22Rv1 (cell line): ENCODE results near the gene GNPDA1.

Experiments used
- H3K27ac ChIP-seq: fragments of 450-650 bp; 2 replicates; pipeline ENCODE4 v1.5.1; 2017
- ZFX ChIP-seq: fragments of 450-650 bp; IDR thresholded peaks from 2 replicates; pipeline ENCODE4 v1.6.1; 2017; ENCODE audit warnings: antibody characterized with exemption, borderline replicate concordance
- TF ChIP-seq, protein P1 (sequence below): fragments of 450-650 bp; IDR thresholded peaks from 2 replicates; pipeline ENCODE4 v1.5.1; 2017; ENCODE audit warnings: mild to moderate bottlenecking

The GNPDA1 gene

DNA sequence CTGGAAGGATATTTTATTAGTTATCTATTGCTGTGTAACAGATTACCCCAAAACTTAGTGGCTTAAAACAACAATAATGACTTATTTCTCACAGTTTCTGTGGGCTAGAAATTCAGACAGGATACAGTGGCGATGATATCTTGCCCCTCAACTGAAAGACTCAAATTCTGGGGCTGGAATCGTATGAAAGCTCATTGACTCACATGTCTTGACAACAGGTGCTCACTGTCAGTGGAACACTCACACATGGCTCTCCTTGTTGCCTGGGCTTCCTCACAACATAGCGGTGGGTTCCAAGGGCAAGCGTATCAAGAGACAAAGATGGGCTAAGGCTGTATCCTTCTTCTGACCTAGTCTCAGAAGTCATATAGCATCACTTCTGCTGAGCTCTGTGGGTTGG lies 3.7 kb upstream of the GNPDA1 start:
- TF ChIP-seq, protein P1, sequence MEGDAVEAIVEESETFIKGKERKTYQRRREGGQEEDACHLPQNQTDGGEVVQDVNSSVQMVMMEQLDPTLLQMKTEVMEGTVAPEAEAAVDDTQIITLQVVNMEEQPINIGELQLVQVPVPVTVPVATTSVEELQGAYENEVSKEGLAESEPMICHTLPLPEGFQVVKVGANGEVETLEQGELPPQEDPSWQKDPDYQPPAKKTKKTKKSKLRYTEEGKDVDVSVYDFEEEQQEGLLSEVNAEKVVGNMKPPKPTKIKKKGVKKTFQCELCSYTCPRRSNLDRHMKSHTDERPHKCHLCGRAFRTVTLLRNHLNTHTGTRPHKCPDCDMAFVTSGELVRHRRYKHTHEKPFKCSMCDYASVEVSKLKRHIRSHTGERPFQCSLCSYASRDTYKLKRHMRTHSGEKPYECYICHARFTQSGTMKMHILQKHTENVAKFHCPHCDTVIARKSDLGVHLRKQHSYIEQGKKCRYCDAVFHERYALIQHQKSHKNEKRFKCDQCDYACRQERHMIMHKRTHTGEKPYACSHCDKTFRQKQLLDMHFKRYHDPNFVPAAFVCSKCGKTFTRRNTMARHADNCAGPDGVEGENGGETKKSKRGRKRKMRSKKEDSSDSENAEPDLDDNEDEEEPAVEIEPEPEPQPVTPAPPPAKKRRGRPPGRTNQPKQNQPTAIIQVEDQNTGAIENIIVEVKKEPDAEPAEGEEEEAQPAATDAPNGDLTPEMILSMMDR = no peak
- TF ChIP-seq ZFX = no peak
- no peak overlapping the region for H3K27ac ChIP-seq

DNA sequence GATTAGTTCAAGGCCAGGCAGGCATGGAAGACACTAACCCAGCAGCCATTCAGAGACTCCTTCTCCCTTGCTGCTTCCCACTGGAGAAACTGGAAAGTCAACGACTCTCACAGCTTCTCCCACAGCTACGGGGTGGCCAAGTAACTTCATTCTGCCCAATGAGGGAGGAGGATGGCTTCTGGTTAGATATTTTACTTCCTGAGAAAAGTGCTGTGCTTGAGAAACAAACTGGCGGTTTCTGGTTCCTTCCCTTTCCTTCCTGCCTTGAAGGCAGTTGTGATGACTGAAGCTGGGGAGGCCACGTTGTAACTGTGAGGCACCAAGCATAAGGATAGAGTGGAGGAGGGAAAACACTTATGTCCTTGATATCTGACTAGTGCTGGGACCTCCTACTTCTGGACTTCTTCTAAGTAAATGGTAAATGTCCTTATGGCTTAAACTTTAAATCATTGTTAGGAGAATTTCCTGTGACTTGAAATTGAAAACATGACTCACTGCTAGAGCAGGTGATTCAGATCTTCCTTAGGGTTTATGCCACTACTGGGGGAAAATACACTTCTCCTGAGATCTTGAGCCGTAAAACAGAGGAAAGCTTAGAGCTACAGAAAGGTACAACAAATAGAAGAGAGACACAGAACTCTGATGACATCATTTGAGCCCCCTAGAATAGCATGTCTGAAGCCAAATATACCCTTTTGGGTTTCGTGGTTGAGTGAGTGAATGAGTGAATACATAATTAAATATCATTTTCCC lies 3.1 kb upstream of the GNPDA1 start:
- TF ChIP-seq, protein P1 = no peak
- no peak for TF ChIP-seq ZFX
- H3K27ac ChIP-seq = no peak overlapping the region

DNA sequence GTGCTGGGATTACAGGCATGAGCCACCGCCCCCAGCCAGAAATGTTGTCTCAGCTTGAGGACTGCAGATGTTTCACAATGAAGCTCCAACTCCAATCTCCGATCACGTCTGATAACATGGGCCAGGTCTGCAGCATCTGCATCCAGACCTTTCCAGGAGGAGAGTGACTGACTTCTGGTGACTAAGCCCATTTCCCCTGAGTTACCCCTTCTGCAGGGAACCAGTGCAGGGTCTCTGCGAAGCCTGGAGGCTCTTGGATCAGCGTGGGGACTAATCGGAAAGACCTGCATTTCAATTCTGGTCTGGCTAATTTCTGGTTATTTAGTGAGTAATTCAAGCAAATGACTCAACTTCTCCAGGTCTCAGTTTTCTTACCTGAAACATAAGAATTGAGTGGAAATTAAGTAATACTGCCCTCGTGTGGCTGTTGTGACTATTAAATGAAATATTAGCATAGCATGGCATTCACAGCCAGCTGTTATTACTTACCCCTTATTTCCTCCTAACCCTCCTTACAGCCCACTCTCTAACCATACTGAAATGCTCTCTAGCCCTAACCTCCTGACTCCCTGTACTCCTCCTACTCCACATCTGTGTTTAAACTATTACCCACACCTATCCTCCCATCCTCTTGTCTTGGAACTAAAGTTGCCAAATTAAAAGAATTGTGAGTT lies 2.2 kb upstream of the GNPDA1 start:
- H3K27ac ChIP-seq = no peak overlapping the region
- TF ChIP-seq, protein P1 = peak; percentile 78
- TF ChIP-seq ZFX = no peak

DNA sequence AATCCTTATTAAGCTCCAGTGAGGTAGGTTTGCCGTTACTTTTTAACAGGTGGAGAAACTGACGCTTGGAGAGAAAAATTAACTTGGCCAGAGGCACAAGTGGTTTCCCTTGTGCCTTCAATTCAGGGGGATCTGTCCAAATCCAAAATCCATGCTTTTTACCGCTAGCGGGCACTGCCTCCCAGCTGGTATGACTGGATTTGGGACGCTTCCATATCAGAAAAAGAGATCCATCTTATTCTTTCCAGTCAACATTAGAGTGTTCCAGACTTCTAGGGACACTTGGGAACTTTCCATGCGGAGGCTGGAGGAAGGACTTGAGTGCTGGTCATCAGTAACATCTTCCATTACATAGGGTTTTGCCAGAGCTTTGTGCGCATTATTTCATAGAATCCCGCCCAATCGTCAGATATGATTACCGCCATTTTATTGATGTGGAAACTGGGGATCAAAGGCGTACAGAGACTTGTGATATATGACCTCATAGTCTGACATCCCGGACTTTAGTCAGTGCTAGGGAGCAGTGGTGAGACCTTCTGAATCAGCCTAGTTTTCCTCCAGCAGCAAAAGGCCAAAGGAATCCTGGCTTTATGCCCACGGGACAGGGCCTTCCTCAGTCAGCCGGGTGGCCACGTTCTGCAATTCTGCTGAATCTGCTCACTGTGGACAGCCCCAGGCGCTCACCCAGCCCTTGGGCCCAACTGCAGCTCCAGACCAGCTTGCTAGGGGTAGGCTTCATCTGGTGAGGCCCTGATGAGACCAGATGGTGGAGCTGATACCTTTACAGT lies 1.1 kb upstream of the GNPDA1 start:
- TF ChIP-seq, protein P1 = no peak
- no peak for TF ChIP-seq ZFX
- H3K27ac ChIP-seq = peak overlapping the region; percentile 64

DNA sequence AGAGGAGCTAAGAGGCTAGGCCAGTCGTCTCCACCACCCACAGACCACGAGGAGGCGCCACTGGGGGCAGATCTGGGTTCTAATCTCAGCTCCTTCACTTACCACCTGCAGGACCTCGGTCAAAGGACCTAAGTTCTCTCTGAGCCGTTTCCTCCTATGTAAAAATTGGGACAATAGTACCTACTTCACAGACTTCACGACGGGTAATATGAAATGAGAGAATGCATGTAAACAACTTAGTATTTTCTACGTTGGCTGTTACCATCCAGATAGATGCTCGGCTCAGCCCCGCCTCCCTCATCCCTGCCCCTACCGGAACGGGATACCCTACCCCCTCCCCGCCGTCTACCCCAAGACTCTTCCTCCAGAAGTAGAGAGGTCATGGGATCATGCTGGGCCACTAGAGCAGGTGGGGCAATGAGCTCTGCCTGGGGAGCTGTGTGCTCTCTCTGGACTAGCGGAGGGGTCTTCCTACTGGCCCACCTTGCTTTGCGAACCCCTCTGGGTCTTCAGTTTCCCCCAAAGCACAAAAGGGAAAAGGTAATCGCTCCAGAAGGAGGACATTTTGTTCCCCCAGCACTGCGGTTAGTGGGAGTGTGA lies 541 bp downstream of the GNPDA1 start:
- H3K27ac ChIP-seq = peak overlapping the region; percentile 64
- TF ChIP-seq ZFX = no peak
- TF ChIP-seq, protein P1 = peak; percentile 48

DNA sequence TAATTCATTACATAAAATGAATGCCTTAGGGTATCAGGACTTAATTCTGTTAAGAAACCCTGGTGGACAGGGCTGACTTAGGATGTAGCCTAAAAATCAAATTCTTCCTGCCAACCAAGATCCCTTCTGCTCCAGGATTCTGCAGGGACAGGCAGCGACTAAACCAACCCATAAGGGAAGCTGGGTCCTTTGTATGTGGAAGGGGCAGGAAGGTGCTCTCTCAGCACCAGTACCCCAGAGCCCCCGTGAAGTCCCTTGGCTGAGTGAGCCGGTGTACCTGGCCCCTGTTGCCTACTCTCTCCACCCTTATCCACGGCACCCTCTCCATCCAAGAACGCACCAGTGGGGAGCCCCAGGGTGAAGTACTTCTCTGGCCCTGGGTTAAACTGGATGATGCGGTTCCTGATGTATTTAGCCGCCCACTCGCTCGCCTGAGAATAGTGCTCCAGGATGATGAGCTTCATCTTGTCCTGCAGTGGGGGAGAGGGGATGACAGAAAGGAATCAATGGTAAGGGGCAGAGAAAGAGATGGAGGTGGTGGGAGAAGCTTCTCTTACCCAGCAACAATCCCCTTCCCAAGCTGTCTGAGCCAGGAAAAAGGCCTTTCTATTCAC lies 1.1 kb downstream of the GNPDA1 start:
- no peak for TF ChIP-seq ZFX
- TF ChIP-seq, protein P1 = no peak
- no peak overlapping the region for H3K27ac ChIP-seq
